Measurements from ENCODE around the gene ITGAL.

DNA sequence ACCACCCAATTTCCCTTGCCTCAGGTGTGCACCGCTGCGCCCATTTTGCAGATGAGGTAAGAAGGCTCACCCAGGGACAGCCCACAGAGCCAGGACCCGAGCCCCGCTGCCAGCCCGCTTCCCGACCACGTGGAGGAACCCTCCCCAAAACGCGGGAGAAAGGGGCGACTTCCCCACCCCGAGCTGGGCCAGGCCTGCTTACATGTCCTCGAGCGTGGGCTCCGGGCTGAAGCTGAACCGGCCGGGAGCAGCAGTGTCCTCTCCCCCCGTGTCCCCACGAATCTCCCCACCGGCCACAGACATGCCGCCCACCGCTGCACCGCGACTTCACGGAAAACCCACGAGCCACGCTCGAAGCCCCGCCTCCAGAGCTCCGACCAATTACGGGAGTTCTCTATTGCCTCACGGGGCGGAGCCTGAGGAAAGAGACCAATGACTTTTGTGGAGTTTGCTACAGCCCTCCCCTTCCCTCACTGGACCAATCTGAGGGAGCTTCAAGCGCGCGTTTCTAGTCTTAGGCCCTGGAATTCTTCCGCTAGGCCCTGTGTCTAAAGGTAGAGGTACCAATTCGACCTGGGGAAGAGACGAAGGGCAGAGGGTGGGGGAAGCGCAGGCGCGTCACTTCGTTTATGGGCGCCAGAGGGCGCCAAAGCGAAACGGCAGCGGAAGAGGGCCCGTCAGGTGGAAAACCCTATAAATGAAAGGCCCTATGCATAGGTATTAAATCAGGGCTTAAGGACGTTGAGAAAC is 42.7 kb upstream of the ITGAL start, which contains the start of gene DCTPP1:
- TF ChIP-seq POLR2AphosphoS5 (IDR thresholded peaks at IDR 0.05; ENCODE audit: borderline replicate concordance, low read depth, low read length) (peak; percentile 80), EZH2 (IDR thresholded peaks at IDR 0.05) (no peak)
